ENCODE results near the gene LCN10. TPM values are rescaled to one million over a fixed set of nuclear protein-coding genes. Genes with fewer than 3 reads are reported as not detected.
A peak's percentile ranks its signal among the peaks of the same experiment; 100 is the strongest.
"Not testable (repeated sequence)": the region's sequence is repeated elsewhere in the genome, so short reads cannot be mapped to it uniquely, and the experiment has no call there.

The LCN10 gene
- total RNA-seq, 1 experiment from 2014 or later = not detected

- POLR2A ChIA-PET; intact Hi-C loops (cut with micrococcal nuclease; ENCODE audit: unreplicated experiment); H3K27ac Mint-ChIP-seq (ENCODE audit: unreplicated experiment); H3K9me3 ChIP-seq; BruUV-seq (replicated peaks); H3K27me3 ChIP-seq (replicated peaks; ENCODE audit: control insufficient read depth, insufficient read depth, low read length); H3K36me3 ChIP-seq (ENCODE audit: control insufficient read depth, insufficient read depth, low read length); H3K9me3 Mint-ChIP-seq (ENCODE audit: unreplicated experiment); H3K4me3 Mint-ChIP-seq (ENCODE audit: unreplicated experiment); H3K4me1 Mint-ChIP-seq (ENCODE audit: low read depth, unreplicated experiment); H3K27me3 Mint-ChIP-seq (ENCODE audit: insufficient read depth, unreplicated experiment); H3K36me3 Mint-ChIP-seq (ENCODE audit: insufficient read depth, unreplicated experiment); H3K4me3 ChIP-seq (ENCODE audit: low read depth, low read length); H3K4me1 ChIP-seq: not testable (repeated sequence)
- TF ChIP-seq CTCF (IDR thresholded peaks at IDR 0.05; ENCODE audit: insufficient read depth in 1 of 2, low read depth in 1 of 2, low read length in 1 of 2, severe bottlenecking in 1 of 2, unreplicated experiment in 1 of 2) = peak; percentile 23 to 57
- DNase-seq = peak; percentile 69 to 83
- CTCF ChIA-PET = interaction anchor here (0.6 to 1.0 kb wide), 2 partner anchors 40 to 285 kb away, joined by 3 read pairs; no protein-coding TSS in a partner anchor
These were observed 18.2 kb upstream of the LCN10 start for GRCh38 chr9:136760834-136761544.

GRCh38 chr9:136760424-136760823, 17.7 kb upstream of the LCN10 start:
- CTCF ChIA-PET = interaction anchor here (0.6 to 1.0 kb wide), 2 partner anchors 40 to 286 kb away, joined by 3 read pairs; no protein-coding TSS in a partner anchor
- Mint-ChIP-seq H3K27me3 (ENCODE audit: insufficient read depth, unreplicated experiment) (no peaks in the 10 kb centered on the region), H3K27ac (ENCODE audit: unreplicated experiment) (no peak overlapping the region)

More at GRCh38 chr9:136760424-136760823, 17.7 kb upstream of the LCN10 start:
- no peaks in the 10 kb centered on the region for H3K9me3 Mint-ChIP-seq (ENCODE audit: unreplicated experiment)
- Histone ChIP-seq H3K36me3 (ENCODE audit: control insufficient read depth, insufficient read depth, low read length) (no peaks in the 10 kb centered on the region), H3K9me3 (no peaks in the 10 kb centered on the region), H3K27me3 (replicated peaks; ENCODE audit: control insufficient read depth, insufficient read depth, low read length) (no peaks in the 10 kb centered on the region), H3K4me3 (ENCODE audit: low read depth, low read length) (no peak overlapping the region), H3K4me1 (no peaks in the 10 kb centered on the region; the same call in 1 of the 2 replicates)
- BruUV-seq (replicated peaks) = no TSS peak
- TF ChIP-seq CTCF (IDR thresholded peaks at IDR 0.05; ENCODE audit: insufficient read depth in 1 of 2, low read depth in 1 of 2, low read length in 1 of 2, severe bottlenecking in 1 of 2, unreplicated experiment in 1 of 2) = no peak
- intact Hi-C loops (cut with micrococcal nuclease; ENCODE audit: unreplicated experiment) = no loop called here
- no peaks in the 10 kb centered on the region for H3K36me3 Mint-ChIP-seq (ENCODE audit: insufficient read depth, unreplicated experiment)
- no peak for DNase-seq
- POLR2A ChIA-PET = no interaction called here
- H3K4me1 Mint-ChIP-seq (ENCODE audit: low read depth, unreplicated experiment) = peaks cover 7% of the 10 kb centered on the region
- H3K4me3 Mint-ChIP-seq (ENCODE audit: unreplicated experiment) = no peak overlapping the region
